Activated CD4-positive, CD25-positive, alpha-beta regulatory T cell treated with anti-CD3 and anti-CD28 coated beads, Interleukin-2, amount 50 U/mL, for 16 hours (primary cell): Measurements from ENCODE around the gene BSG.
"Not testable (repeated sequence)": the region's sequence is repeated elsewhere in the genome, so short reads cannot be mapped to it uniquely, and the experiment has no call there.

Experiments
- DNase-seq: peaks from one replicate; pipeline ENCODE4 v3.0.0-alpha.2; 2020; ENCODE audit warnings: low read depth, low spot score

The BSG gene

DNA sequence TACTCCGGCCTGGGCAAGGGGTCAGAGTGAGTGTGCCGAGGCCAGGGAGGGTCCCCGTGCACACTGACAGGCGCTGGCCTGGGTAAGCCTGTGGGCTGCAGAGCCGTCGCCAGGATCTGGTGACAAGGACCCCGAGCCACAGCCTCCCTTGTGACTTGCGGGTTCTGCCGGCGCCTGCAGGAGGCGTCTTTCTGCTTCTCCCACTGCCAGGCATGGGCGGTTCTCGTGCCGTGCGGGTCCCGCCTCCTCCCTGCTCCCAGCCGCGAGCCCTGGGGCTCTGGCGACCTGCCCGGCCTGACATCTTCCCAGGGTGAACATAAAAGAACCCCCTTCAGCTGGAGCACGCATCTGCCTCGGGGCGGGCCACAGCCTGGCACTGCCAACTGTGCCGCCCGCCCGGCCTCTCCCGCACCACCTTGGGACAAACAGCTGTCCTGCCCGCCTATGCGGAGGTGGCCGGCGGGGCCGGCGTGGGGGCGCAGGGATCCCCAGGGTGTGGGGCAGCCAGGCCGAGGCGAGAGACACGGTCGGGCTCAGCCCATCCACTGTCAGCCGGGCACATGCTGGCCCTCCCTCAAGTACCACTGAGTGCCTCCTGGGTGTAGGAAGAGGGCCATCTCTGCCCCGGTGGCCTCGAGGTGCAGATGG is 15.8 kb downstream of the BSG start:
- no peak for DNase-seq

DNA sequence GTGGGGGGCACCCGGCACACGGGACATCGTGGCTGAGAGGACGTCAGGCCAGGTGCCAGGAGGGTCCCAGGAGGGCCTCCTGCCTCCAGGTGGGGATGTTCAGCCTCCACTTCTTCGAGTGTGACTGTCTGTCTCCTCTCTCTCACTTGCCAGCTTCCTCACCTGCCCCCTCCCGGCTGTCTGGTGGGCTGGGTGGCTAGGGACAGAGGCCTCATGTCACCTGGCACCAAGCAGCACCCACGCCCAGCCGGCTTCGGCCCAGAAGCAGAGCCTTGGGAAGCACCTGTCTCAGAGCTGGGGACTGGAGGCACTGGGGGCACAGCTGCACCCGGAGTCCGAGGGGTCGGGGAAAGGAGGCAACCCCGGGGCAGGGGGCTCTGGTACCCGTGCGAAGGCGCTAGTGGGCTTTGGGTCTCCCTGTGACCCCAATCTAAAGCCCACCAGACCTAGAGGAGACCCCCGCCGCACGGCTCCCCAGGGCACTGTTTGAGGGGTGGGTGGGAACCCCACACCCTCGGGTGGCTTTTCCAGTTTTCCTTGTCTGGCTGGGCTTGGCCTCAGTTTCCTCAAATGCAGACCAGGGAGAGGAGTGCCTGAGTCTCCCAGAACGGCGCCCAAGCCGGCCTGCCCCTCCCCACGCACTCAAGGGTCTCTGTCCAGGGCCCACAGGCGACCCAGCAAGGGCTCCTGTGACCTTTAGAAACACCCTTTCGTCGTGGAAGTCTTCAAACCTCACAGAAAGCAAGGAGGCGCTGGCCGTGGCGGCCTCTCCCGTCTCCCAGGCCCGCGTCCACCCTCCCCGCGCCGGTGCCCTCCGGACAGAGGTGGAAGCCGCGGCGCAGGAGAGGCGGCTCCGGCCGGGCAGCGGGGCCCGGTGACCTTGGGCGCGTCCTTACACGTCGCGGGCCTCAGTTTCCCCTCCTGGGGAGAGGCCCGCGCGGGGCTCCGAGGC is 16.6 kb downstream of the BSG start:
- DNase-seq, result no peak

- DNase-seq, result no peak
Measured at GRCh38 chr19:589693-590395, 17.4 kb downstream of the BSG start, which contains the start of gene HCN2. Gene HCN2, plus strand, starts transcription at chr19:589881. Its CDS starts 65 bp downstream, at chr19:589946.

DNA sequence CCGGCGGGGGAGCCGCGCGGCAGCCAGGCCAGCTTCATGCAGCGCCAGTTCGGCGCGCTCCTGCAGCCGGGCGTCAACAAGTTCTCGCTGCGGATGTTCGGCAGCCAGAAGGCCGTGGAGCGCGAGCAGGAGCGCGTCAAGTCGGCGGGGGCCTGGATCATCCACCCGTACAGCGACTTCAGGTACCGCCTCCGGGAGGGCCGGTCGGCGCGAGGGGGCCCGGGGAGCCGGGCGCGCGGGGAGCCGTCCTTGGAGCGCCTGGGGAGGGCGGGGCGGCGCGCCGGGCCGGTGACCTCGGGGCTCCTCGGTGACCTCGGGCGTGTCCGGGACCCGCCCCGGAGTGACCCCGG is 18.0 kb downstream of the BSG start:
- DNase-seq, result no peak

GRCh38 chr19:590750-591098 is 18.3 kb downstream of the BSG start:
- DNase-seq, result no peak

DNA sequence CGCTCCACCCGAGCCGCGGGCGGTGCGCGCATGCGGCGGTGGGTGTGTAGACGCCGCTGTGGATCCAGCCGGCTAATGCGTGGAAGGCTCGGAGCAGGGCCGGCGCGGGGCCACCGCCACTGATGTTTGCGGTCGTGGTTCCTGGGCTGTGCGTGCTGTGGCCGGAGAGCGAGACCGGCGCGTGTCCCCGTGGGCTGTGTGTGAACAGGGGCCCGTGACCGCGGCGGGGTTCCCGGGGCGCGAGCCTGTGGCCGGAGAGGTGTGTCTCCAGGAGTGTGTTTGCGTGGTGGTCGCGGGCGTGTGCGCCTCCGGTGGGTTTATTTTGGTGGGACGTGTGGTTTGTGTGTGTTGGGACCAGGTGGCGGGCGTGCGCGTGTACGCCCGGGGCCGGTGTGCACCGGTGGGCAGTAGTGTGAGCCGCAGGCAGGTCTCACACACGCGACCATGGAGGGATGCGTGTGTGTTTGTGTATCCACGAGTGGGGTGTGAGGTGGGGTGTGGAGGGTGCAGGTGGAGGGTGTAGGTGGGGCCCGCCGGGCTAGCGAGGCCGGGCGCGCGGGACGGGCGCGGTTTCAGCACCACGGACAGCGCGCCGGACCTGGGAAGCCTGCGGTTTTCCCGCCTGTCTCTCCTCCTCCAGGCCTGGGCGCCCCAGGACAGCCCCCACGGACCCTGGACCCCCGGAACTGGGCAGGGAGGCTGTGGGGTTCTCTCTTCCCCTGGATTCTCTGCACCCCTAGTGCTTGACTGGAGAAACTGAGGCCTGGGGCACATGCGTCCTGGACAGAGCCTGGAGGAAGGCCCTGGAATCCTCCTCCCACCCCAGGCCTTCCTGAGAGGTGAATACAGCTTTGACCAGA is 18.9 kb downstream of the BSG start:
- no peak for DNase-seq

GRCh38 chr19:592101-592500 is 19.7 kb downstream of the BSG start:
- DNase-seq, result no peak

DNA sequence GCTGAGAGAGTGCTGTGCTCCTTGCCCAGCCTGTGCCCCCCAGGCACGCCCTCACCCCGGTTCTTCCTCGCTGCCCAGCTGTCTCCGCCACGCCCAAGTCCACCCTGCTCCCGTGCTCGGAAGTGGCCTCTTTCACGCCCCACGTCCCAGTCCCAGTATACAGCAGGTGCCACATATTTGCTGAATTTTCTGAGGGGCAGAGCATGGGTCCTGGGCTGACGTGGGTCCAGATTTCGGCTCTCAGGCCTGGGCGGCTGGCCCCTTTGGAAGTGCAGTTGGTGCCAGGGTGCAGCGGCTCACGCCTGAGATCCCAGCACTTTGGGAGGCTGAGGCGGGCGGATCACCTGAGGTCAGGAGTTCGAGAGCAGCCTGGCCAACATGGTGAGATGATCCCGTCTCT is 20.7 kb downstream of the BSG start:
- no peak for DNase-seq

- DNase-seq, result no peak
Measured at GRCh38 chr19:593505-593904, 21.1 kb downstream of the BSG start.

- no peak for DNase-seq
Measured at GRCh38 chr19:594265-594870, 22.0 kb downstream of the BSG start.

DNA sequence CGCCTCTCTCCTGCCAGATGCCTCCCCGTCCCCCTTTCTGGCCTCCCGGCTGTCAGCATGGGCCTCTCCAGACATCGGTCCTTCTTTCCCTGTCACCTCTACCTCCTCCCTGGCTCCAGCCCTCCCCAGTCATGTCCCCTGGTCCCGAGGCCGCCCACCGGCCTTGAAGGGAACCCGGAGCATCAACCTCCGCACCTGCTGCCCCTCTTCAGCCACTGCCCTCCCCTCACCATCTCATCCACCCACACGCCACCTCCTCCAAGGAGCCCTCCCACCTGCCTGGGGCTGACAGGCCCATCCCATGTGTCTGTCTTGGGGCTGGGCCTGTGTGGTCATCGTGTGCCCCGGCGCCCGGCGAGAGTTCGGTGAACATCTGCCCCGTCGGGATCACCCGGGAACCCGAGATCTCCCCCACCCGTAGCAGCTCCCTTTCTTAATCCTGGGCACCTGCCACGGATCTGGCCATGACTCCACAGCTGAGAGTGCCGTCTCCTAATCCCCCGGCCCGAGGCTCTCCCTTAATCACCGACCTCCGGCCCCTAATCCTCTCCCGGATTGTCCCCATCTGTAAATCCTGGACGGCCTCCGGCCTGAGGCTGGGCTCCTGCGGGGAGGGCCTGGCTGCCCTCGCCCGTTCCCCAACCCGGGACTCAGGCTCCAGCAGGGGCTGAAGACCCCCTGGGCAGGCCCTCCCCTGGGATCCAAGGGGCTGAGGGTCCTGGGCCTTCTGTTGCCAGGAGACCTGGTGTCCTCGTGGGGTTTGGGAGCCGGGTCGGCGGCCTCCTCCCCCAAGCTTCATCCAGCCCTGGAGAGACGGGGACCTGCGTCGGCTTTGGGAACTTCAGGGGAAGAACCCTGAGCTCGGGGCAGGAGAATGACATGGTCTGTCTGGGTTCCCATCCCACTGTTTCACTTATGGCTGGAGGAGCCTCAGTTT is 23.2 kb downstream of the BSG start:
- DNase-seq, result no peak

GRCh38 chr19:596263-596655 is 23.9 kb downstream of the BSG start:
- no peak for DNase-seq

GRCh38 chr19:597406-598315 is 25.3 kb downstream of the BSG start:
- DNase-seq, result no peak

DNA sequence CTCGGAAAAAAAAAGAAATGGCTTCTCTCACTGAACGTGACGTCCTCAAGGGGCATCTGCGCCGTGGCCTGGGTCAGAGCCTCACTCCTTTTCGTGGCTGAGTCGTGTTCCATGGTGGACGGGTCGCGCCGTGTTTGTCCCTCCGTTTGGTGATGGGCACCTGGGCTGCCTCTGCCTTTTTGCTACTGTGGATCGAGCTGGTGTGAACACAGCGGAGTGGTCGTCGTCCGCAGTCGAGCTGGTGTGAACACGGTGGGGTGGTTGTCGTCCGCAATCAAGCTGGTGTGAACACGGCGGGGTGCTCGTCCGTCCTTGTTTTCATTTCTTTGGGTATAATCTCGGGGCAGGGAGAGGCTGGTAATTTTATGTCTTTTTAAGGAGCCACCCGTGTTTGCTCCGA is 28.9 kb downstream of the BSG start:
- DNase-seq, result no peak

- no peak for DNase-seq
Measured at GRCh38 chr19:601790-602189, 29.4 kb downstream of the BSG start.

DNA sequence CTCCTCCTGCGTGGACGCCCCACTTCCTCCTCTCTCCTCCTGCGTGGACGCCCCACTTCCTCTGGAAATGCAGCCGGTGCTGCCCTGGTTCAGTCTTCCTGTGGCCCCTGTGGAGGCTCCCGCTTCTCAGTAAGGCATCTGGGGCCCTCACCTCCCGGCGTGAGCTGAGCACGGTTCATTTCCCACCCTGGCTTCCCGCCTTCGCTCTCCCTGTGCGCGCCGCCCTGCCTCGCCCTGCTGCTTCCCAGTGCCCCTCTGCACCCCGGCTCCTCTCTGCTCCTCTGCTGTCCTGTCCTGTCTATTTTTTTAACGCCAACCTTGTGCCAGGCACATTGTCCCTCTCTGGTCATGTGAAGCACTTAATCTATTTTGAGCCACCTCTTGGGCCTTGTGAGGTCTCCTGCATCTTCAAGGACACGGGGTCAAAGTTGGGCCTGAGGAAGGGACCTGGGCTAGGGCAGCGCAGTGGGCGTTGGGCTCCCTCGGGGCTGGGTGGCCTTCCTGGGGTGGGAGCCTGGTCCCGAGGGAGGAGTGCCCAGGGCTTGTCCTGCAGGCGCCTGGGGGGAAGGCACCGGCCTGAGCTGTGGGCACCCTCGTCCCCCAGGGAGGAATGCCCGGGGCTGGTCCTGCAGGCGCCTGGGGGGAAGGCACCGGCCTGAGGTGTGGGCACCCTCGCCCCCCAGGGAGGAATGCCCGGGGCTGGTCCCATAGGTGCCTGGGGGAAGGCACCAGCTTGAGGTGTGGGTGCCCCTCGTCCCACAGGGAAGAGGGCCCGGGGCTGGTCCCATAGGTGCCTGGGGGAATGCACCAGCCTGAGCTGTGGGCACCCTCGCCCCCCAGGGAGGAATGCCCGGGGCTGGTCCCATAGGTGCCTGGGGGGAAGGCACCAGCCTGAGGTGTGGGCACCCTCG is 30.2 kb downstream of the BSG start:
- DNase-seq, result no peak

DNA sequence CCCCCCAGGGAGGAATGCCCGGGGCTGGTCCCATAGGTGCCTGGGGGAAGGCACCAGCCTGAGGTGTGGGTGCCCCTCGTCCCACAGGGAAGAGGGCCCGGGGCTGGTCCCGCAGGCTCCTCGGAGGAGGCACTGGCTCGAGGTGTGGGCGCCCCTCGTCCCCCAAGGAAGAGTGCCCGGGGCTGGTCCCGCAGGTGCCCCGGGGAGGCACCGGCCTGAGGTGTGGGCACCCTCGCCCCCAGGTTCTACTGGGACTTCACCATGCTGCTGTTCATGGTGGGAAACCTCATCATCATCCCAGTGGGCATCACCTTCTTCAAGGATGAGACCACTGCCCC is 30.9 kb downstream of the BSG start:
- not testable (repeated sequence) for DNase-seq

DNA sequence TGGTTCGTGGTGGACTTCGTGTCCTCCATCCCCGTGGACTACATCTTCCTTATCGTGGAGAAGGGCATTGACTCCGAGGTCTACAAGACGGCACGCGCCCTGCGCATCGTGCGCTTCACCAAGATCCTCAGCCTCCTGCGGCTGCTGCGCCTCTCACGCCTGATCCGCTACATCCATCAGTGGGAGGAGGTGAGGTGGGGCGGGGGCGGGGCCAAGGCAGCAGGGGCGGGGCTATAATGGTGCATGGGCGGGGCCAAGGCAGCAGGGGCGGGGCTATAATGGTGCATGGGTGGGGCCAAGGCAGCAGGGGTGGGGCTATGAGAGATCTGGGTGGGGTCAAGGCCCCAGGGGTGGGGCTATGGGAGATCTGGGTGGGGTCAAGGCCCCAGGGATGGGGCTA is 31.4 kb downstream of the BSG start:
- not testable (repeated sequence) for DNase-seq
